Cortex of kidney (tissue), 1 donor: ENCODE data around the gene S100PBP.
"Not testable (repeated sequence)": the region's sequence is repeated elsewhere in the genome, so short reads cannot be mapped to it uniquely, and the experiment has no call there.

Experiments used
- DNase-seq: peaks from one replicate; lab custom pipeline; 2025; lab: John Stamatoyannopoulos, UW

S100PBP gene

GRCh38 chr1:32900956-32901822 lies 83.7 kb downstream of the S100PBP start, which contains the start of gene TMEM54:
TMEM54 (minus strand) TSS chr1:32901389; CDS start chr1:32901238, 151 bp downstream.
- DNase-seq, result no peak

GRCh38 chr1:32901823-32902534 lies 84.5 kb downstream of the S100PBP start:
- no peak for DNase-seq

GRCh38 chr1:32902535-32902920 lies 85.1 kb downstream of the S100PBP start:
- DNase-seq, result no peak

- DNase-seq, result no peak
Measured at GRCh38 chr1:32903991-32904785, 86.7 kb downstream of the S100PBP start.

- no peak for DNase-seq
Measured at GRCh38 chr1:32904797-32905196, 87.3 kb downstream of the S100PBP start.

GRCh38 chr1:32905588-32905987 lies 88.1 kb downstream of the S100PBP start:
- not testable (repeated sequence) for DNase-seq

- DNase-seq, result no peak
Measured at GRCh38 chr1:32906654-32907053, 89.2 kb downstream of the S100PBP start.

GRCh38 chr1:32907435-32907834 lies 90.0 kb downstream of the S100PBP start:
- no peak for DNase-seq
